Activated gamma-delta T cell (primary cell): ENCODE measurements around the gene DAAM1.

Experiments
- DNase-seq: peaks from one replicate; lab custom pipeline; 2025; lab: John Stamatoyannopoulos, UW

Gene DAAM1

DNA sequence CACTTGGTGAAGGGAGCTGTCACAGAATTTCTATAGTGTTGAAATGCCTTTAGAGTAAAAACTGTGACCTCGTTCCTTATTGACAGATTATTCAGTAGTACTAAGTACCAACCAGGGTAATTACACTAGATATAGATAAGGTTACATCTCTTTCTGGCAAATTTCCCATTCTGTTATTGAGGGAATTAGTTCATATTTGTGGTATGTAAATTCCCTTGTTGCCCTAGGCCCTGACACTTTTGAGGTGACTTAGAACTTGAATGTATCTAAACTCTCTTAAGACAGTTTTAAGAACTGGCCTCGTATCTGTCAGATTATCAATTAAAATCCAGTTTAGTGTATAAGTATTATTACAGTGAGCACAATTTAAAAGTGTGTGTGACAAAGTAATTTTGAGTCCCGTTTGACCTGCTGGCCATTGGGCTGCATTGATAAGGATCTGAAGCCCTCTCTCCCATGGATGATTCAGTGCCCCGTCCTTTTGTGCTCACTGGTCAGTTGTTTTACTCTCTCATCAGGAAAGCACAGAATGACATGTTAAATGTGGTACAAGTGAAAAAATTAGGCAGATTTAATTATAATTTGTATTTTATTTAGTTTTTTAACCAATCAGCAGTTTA, 153.5 kb downstream of the DAAM1 start:
- no peak for DNase-seq

GRCh38 chr14:59342516-59343484, 154.3 kb downstream of the DAAM1 start:
- DNase-seq, result no peak

DNA sequence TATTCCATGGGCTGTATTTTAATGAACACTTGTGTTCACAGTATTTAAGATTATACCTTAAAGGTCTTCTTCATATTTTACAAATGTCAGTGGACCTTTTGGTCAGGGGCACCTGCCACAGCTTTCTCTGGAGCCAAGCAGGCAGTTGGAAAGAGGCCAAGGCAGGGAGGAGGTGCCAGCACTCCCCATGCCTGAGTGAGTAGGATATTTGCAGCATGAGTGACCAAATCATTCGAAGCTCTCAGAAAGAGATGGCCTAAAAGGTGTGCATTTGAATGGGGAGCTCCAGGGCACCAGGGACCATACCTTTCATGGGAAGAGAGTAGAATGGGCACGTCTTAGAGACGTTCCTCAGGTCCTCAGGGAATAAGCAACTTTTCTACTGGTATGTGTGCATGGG, 155.1 kb downstream of the DAAM1 start:
- no peak for DNase-seq

DNA sequence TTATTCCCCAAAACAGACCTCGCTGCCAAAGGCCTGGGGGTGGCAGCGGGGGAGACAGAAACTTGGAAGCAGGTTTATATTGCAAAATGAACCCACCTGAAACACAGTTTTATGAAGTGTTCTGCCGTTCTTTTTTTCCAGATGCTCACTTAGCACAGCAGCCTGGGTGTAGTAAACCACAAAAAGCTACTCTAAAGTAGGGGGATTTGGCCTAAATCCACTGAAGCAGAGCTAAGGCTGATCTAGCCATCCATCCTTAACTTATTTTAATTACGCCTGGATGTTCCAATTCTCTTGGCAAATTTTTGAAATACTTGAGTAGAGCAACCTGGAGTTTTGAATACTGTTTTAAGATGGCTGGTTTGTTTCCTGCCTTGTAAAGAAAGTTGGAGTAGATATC, 155.5 kb downstream of the DAAM1 start:
- no peak for DNase-seq

DNA sequence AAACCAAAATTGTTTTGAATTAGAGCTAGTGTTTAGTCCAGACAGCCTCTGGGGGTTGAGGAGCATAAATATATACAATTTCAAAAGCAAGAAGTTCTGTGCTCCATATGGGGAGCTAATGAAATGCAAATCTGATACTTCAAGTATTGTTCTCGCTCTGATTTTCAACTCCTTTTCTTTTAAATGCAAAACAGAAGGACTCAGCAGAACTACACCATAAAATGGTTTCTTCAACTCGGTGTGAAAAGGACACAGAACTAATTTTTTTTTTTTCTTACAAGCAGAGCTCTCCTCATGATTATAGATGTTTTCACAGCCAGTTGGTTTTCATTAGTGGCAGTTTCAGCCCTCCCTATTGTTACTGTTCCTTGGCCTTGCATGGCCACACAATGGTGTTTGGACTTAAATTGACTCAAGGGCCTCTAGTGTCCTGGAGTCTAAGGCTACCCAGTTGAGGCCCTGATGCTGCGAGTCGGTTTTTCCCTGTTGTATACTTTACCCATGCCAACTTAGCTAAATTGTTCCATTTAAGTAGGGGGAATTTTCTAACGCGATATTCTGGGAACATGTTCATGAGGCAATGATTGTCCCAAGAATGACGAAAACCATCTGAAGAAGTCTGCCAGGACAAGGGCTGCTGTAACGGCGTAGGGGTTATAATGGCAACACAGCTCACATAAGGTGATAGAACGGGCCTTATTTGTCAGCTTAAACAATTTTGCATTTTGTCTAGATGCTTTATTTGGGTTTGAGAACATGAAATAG, 156.4 kb downstream of the DAAM1 start:
- no peak for DNase-seq

DNA sequence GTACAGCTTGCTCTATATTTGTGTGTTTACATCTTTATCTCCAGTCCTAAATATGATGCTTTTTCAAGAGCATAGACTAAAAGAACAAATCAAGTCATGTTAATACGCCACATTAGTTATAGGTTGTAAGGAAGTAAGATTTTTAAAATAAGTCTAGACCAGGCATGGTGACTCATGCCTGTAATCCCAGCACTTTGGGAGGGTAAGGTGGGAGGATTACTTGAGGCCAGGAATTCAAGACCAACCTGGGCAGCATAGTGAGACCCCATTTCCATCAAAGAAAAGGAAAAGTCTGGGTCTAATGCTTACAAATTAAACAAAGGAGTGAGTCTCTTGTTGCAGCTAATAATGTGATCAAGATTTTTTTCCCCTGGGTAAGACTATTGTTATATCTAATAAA, 157.9 kb downstream of the DAAM1 start:
- no peak for DNase-seq

DNA sequence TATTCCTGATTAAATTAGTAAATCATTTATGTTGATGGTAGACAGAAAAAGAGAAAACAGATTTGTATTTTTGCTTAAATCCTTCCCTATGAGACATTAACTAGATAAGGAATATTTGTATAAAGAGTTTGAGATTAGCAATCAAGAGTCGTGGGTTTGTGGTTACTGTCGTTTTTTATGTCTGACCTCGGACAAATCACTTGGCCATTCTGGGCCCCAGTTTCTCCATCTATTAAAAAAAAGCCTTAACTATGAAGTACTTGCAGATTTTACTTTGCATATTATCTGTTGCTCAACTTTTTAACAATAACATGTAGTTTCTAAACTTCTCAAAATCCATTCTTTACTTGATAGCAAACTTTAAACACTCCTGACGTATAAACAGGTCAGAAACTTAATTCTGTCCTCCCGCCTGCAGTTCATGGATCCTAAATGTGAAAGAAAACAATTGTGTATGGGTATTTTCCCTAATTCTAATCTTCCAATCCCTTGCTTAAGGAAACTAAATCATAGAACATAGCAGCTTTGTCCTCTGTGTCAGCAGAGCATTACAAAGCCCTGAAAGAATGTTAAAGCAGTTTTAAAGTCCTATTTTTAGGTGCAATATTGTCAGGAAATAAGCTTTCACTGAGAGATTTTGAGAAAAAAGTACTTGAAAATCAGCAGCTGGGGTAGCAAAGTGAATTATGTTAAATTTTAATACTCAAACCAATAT, 158.5 kb downstream of the DAAM1 start:
- DNase-seq, result no peak

GRCh38 chr14:59347511-59347900, 159.0 kb downstream of the DAAM1 start:
- no peak for DNase-seq

DNA sequence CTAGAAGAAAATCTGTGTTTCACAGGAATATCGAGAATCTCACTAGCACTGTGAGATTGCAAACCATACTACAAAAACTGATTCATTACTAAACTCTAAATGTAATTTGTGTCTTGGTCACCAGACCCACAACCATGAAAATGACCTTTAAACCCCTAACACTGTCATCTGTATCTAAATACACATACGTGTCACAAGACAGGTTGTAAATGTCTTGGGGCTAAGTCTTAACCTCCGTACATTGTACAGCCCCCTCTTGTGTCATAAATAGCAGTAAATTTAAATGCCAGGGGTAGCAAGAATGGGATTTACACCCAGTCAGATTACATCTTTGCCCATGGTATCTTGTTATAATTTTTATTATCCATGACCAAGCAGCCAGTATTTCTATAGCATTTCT, 159.4 kb downstream of the DAAM1 start:
- DNase-seq, result no peak

DNA sequence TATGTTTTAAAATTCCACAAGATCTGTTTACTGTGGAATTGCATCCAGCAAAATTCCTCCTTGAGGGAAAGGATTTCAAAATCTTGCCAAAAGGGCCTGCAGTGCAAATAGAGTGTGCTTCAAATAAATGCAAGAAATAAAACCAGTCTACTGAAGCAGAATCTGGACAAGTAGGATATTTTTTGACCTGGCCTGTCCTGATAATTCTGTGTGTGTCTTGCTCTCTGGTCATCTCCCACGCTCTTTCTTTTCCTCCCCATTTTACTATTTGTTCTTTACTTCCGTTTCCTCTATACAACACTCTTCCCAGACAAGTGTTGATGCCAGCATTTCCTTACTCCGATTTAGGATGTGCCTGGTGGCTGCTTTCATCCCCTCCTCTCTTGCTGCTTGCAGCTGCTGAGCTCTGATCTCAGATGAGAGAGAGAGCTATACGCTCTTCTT, 160.8 kb downstream of the DAAM1 start:
- DNase-seq, result no peak

DNA sequence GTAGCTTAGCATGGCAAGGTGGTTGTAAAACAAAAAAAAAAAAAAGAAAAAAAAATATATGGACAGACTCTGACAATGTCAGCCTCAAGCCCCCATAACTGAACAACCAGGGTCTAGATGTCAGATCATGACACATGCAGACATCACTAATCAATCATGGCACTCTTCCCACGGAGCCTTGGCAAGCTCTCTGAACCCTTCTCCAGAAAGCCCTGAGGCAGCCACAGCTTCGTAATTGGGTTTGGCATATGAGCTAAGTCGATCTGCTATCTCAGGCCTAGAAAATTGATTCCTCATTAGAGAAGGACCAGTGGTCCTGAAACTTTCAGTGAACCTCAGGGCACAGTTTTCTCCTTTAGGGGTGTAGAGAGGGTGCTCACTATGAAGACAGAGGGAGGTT, 164.5 kb downstream of the DAAM1 start:
- no peak for DNase-seq

- no peak for DNase-seq
Observed at GRCh38 chr14:59354666-59355065, 166.2 kb downstream of the DAAM1 start.

GRCh38 chr14:59355091-59355490, 166.6 kb downstream of the DAAM1 start:
- no peak for DNase-seq

DNA sequence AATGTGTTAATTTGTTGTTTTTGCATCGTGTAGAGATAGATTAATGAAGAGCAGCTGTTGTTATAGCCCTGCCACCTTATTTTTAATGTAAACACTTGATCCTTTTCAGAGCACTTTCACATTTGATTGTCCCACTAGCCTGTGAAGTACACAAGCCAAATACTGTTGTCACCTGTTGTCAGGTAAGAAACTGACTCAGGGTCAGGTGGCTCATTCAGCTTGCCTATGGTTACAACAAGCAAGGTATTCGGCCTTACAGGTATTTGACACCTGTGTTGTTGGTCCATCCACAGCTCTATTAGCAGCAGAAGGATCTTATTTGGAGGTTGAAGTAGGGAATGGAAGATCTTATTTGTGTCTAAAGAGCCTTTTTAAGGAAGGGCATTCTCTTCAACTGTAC, 167.8 kb downstream of the DAAM1 start:
- DNase-seq, result no peak

DNA sequence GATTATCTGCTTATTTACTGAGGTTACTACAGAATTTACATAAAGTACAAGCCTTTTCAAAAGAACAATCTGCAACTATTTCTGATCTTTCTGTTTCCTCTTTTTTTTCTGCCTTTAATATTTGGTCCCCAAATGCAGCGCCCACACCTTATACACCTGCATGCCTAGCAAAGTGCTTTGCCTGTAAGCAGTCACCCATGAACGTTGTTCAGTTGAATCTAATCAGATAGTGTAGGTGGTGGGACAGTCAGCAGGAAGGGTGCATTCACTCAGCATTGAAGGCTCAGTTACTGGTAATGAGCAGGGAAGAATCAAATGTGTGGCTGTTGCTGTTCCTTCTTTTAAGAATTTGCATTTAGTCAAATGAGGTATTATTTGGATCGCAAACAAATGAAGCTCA, 168.3 kb downstream of the DAAM1 start:
- DNase-seq, result no peak

DNA sequence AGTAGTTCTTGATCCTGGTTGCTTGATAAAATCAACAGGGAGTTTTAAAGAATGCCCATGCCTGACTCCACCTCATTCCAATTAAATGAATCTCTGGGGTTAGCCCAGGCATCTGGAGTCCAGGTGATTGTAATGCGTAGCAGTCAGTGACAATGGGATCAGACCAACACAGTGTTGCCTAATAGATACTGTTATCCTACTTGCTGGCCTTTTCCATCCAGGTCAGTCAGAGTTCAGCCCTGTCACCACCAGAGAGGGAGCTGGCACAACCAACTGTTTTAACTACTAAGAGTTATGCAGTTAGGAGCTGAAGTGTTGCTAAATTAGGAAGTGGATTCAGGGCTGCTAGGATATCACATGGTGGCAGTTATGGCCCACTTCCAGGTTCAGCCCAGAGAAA, 169.6 kb downstream of the DAAM1 start:
- DNase-seq, result no peak

- no peak for DNase-seq
Observed at GRCh38 chr14:59358784-59359183, 170.3 kb downstream of the DAAM1 start.

DNA sequence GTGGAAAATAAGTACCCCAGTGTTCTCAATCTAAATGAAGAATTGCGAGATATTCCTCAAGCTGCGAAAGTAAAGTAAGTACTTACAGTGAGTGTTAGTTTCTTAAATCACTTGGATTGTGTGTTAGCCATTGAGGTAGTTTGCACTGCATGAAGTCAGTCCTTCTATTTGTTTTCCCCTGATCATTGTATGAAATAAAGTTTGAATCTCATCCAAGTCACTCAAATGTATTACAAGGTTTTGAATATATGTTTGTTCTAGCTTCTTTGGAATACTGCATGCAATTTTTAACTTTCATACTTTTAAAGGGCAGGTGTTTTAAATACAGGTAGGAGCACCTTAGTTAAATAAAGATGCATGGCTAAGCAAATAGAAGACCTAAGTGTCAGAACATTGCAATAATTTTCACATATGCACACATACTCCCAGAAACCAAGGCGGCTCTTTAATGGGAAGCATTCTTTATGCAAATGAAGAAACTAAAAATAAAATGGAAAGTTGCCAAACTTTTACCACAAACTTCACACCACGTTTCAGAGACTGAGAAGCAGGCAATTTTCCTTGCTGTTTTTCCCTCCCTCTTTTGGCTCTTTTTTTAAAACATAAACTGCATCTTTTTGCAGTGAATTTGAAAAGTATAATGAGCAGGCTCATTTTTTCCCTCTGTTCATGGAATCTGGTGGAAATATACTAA, 171.1 kb downstream of the DAAM1 start:
- DNase-seq, result no peak

DNA sequence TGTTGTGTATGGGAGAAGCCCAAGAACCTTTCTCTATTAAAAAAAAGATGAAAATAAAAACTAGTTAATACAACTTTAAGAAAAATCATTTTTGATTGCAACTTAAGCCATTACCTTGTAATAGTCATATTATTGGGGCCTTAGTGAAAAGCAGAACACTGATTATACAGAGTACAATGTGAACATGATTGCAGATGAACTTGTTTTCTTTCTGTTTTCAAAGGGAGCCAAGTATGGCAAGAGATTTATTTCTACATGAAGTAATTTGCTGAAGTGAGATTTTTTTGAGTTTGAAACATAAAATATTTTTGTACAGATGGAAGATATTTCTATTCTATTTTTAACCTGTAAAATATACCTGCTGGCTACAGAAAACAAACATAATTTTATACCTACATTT, 171.8 kb downstream of the DAAM1 start:
- no peak for DNase-seq

DNA sequence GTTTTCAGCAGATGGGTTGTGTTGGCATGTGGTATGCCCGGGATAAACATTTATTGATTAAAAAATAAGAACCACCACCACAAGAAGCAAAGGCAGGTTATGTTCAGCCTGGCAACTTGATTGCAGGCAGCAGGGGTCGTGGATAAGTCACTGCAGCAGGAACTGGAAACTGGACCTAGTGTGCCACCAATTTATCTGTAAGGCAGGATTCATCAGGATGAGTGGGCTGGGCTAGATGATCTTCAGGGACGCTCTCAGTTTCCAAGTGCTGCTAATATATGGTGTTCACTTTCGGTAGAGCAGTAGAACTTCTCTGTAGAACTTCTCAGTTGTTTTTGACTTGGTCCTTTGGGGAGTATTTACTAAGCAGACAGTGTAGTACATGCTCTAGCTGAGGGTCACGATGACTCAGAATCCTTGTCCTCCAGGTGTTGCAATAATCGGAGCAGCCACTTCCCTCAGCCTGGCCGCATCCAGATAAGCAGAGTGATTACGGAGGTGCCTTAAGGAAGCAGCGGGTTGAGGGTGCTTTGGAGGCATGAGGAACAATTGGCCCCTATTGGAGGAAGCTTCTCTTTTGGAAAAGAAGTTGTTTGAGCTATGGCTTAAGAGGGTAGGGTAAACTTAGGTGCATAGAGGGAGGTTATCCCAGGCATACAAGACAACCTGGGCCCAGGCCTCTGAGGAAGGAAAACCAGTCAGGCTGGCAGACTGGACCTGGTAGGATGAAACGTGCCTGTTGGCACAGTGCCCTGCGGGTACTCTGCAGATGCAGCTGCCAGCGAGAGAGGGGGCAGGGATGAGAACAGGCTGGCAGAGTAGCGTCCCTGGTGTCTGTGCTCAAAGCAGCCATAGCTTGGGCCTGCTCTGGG, 172.7 kb downstream of the DAAM1 start:
- DNase-seq, result no peak
